ENCODE results near the gene GK.

- TF ChIP-seq CTCF (IDR thresholded peaks at IDR 0.05; ENCODE audit: control extremely low read depth in 1 of 3, insufficient read depth in 1 of 3, low read depth in 1 of 3, low read length in 3 of 3) (no peak), YY1 (IDR thresholded peaks at IDR 0.05; ENCODE audit: low read depth, low read length) (no peak), ATF3 (IDR thresholded peaks at IDR 0.05; ENCODE audit: insufficient read depth, low read depth, low read length) (no peak), RXRA (IDR thresholded peaks at IDR 0.05; ENCODE audit: insufficient read depth, low read depth, low read length) (no peak), ATF2 (IDR thresholded peaks at IDR 0.05; ENCODE audit: low read length) (no peak), MAX (IDR thresholded peaks at IDR 0.05) (no peak), POLR2AphosphoS5 (IDR thresholded peaks at IDR 0.05; ENCODE audit: low read depth, low read length) (no peak), EP300 (IDR thresholded peaks at IDR 0.05; ENCODE audit: borderline replicate concordance in 1 of 2, low read depth in 2 of 2, low read length in 2 of 2) (no peak), GTF2F1 (IDR thresholded peaks at IDR 0.05; ENCODE audit: borderline replicate concordance, low read depth, low read length) (no peak)
Measured at GRCh38 chrX:30649859-30650258, 3.4 kb upstream of the GK start.

Data from H1 (cell line).